HT1080 (cell line): Measurements from ENCODE around the gene CTNND2. TPM values are rescaled to one million over a fixed set of nuclear protein-coding genes. Genes with fewer than 3 reads are reported as not detected.

Experiments used
- DNase-seq: peaks from one replicate; pipeline ENCODE4 v3.0.0-alpha.2; 2015; ENCODE audit warnings: low read depth
- total RNA-seq: library from RNA; depleted of rRNA; stranded (reverse); fragments of >200 nt; shearing (Covaris generic); gene quantifications from 2 replicates; pipeline ENCODE4 v1.2.3, GENCODE V29; 2014

The CTNND2 gene
- total RNA-seq, 1 experiment from 2014 or later: 0.18 TPM

GRCh38 chr5:11394933-11395332 is 509.3 kb downstream of the CTNND2 start:
- DNase-seq: no peak

- DNase-seq: peak; percentile 85
Measured at GRCh38 chr5:11390291-11390767, 513.9 kb downstream of the CTNND2 start.

- DNase-seq: no peak
Measured at GRCh38 chr5:11387382-11387781, 516.9 kb downstream of the CTNND2 start.

GRCh38 chr5:11386398-11386797 is 517.8 kb downstream of the CTNND2 start:
- no peak for DNase-seq

- no peak for DNase-seq
Measured at GRCh38 chr5:11385901-11386293, 518.3 kb downstream of the CTNND2 start.

DNA sequence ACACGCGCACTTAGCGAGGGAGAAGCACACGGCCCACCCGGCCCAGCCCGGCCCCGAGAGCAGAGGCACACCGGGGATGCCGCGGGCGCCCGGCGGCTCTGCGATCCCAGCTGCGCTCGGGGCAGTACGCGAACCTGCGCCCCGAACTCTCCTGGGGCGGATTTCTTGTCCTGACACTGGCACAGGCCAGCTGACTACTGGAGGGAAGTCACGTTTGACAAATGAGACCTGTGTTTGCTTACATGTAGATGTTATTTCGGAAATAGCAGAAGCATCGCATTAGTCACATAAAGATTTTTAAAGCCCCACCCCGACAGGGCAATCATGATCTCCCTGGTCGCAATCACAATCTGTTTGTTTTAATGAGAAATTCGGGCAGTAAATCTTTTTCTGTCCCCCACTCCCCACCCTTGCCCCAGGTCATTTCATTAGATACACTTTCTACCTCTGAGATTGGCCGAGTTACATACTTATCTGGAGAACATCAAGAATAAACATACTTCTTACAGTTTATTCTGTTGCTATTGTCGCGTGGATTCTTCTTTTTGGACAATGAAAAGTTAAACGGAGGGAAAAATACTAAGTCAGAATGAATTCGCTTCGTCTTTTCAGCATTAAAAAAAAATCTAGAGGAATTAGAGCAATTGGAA is 518.9 kb downstream of the CTNND2 start:
- DNase-seq: no peak

GRCh38 chr5:11384441-11385250 is 519.6 kb downstream of the CTNND2 start:
- no peak for DNase-seq

GRCh38 chr5:11383506-11384095 is 520.6 kb downstream of the CTNND2 start:
- DNase-seq: no peak

DNA sequence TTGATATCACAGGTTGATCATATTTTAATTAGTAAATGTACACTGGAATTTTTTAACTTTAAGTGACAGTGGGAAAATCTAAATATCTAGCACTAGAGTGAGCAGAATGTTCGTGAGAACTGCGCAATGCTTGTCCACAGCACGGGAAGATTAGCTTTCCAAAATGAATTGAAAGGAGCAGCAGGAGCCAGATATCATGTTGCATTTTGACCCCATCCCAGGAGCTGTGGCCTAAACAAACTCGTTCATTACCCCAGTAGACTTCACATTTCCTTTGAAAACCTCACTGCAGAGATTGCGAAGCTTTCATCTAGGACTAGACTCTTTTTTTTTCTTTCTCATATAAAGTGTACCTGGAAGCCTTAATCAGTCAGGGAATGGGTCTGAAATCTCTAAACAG is 525.8 kb downstream of the CTNND2 start:
- no peak for DNase-seq

DNA sequence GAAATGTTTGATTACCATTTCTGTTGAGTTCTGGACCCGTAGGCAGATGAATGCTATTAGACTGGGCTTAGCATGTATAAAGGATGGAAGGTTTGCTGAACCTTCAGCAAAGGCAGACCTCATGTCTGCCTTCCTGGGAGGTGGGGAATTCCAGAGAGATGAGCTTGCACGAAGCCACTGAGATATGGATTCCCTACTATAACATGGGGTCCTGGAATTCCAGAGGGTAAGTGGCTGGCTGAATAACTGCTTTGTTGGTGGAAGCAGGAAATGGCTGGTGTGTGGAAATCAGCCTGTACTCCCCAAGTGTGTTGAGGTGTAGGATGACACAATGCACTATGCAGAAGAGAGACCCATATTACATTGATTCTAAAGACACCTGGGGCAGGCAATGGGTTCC is 526.4 kb downstream of the CTNND2 start:
- DNase-seq: peak; percentile 78

DNA sequence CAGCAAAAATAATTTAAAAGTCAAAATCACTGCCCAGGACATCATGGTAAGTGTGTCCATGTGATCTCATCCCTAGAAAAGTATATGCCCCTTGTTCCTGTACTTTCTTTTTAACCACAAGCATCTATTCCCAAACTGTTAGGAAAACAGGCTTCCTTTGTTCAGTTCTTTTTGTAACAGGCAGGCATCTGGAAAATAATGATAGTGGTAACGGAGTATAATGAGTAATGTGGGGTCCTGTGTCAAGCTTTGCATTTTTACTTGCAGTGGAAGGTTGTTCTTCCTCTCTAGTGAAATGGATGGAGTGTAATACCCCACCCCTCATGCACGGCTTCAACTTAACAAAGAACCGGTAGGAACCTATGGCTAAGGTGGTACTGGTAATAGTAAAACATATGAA is 532.1 kb downstream of the CTNND2 start:
- DNase-seq: peak; percentile 54

DNA sequence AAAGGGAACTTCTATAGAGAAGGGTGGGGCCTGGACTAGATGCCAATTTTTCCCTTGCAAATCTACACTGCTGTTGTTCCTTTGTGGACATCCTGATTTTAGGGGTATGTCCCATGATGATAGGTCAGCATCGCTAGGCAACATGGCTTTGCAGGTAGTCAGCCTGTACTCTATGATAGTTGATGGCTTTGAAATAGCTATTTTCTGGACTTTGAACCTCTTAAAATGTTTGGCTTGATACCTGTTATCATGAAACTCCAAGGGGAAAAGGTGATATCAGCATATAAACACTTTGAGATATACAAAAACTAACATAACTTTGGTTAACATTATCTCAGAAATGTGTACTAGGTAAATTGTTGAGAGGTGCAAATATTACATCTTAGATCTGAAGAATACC is 533.2 kb downstream of the CTNND2 start:
- no peak for DNase-seq

DNA sequence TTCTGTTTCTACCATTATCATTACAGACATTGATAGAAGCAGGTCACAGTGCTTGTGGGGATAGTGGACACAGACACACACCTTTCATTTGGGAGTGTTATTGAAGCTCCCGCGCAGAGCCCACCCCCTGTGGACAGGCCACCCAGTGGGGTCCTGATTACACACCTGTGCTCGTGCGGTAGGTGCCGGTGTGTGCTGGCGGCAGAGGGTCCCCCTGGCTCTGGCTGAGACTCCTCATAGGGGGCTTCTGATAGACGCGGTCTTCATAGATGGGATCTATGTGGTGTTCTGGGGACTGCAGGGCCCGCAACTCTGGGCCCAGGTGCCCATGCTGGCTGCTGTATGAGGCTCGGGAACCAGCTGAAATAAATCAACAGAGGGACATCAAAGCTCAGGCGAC is 539.7 kb downstream of the CTNND2 start:
- DNase-seq: no peak

DNA sequence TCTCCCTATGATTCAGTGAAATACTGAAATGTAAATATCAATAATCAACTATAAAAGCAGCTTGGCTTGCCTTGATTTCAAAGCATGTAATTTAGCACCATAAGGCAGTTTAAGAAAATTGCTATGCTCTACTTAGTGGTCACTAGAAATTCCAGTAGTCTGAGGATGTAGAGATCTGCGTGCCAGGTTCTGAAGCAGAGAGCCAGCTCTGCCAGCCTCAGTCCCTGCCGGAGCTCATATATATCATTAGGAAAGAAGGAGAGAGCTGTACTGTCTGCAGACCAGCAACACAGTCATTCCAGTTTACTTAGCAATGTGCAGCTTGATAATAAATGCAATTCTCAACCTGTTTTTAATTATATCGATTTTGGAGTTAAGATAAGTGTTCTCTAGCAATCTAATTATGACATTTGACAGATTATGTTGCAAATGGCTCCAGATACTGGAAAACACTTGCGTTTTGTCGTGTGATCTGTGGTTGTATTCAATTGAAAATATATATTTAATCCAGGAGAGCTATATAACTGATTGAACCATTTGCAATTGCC is 540.5 kb downstream of the CTNND2 start:
- no peak for DNase-seq

- DNase-seq: no peak
Measured at GRCh38 chr5:11361768-11362167, 542.5 kb downstream of the CTNND2 start.

DNA sequence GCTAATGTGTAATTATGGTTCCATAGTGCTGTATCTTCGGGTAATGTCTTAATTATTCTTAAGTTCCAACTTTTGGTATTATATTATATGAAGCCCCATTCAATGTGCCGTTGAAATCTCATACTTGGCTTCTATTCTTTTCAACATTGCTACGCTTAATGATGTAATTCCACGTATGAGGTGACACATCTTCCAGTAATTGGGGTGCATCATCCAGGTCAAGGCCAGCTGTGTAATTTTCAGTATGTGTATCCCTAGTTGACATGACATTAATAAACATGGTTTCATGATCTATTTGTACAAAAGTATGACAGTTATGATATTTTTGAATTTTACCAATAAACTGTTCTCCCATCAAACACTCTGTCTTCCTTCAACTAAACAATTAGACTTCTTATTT is 546.3 kb downstream of the CTNND2 start:
- no peak for DNase-seq

DNA sequence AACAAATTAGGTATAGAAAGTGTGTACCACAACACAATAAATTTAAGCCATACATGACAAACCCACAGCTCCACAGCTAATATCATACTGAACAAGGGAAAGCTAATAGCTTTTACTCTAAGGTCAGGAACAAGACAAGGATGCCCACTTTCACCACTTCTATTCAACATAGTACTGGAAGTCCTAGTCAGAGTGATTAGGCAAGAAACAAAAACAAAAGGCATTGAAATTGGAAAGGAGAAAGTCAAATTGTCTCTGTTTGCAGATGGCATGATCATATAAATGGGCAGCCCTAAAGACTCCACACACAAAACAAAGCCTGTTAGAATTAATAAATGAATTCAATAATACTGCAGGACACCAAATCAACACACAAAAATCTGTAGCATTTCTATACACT is 548.8 kb downstream of the CTNND2 start:
- DNase-seq: no peak

- no peak for DNase-seq
Measured at GRCh38 chr5:11346336-11346735, 557.9 kb downstream of the CTNND2 start.

GRCh38 chr5:11335881-11336760 is 568.1 kb downstream of the CTNND2 start:
- no peak for DNase-seq

DNA sequence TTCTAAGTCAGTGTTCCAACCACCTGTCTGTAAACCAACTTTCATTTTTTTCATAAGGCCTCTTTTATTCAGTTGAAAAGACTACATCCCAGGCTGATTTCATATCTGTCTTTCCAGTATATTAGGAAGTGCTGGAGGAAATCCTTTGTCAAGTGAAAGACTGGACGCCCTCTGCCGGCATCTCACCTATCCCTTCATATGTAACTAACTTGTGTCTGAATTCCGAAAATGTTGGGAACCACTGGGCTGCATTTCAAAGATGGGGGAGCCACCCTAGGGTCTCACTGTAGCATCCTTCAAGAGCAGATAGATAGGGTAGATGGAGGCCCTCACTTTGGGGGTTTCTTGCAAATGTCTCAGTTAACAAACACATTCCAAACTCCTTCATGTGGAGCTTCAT is 569.8 kb downstream of the CTNND2 start:
- no peak for DNase-seq

DNA sequence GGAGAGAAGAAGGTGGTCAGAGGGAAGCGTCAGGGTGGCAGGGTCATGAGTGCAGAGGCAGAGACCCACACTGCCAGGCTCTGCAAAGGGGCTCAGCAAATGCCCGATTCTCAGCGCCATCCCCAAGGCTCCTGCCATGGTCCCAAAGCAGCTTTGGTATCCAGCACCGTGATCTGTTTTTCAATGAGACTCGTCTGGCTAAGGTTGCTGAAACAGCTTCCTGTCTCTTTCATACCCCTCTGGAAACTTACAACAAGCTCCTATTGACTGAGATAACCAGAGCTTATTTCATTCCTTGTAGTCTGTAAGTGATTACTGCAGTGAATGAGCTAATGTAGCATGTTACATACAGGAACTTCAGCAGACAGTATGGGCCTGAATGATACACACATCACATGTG is 574.6 kb downstream of the CTNND2 start:
- DNase-seq: no peak
